B cell (primary cell): Measurements from ENCODE around the gene GPI. TPM values are rescaled to one million over a fixed set of nuclear protein-coding genes. Genes with fewer than 3 reads are reported as not detected.

Source experiments
- ATAC-seq: fragments of 200-7000 bp; cut with Tn5 transposase; one replicate; pipeline ENCODE4 v1.10.0; 2021; ENCODE audit warnings: low read depth, mild to moderate bottlenecking, moderate number of reproducible peaks, moderate library complexity
- CTCF ChIA-PET: fragments of 350-600 bp; sonication (Branson Sonifier 250); formaldehyde crosslinking; loops from one replicate; lab custom pipeline; 2021; ENCODE audit warnings: antibody characterized with exemption, inconsistent platforms; lab: Charles Lee
- POLR2A ChIA-PET: fragments of 350-600 bp; sonication (Branson Sonifier 250); formaldehyde crosslinking; loops from one replicate; lab custom pipeline; 2021; ENCODE audit warnings: antibody characterized with exemption; lab: Charles Lee
- DNase-seq: peaks from one replicate; pipeline ENCODE4 v3.0.0; 2013
- H2AFZ ChIP-seq: 2 replicates; pipeline ENCODE4 v1.6.1; 2012; ENCODE audit warnings: mild to moderate bottlenecking, low read depth, low read length; ENCODE audit not compliant: insufficient read depth, poor library complexity, severe bottlenecking
- H3K27ac ChIP-seq, 2 donors: 1 replicate in 1 of 2; 2 replicates in 1 of 2; pipeline ENCODE4 v1.5.1; 2012 to 2013; ENCODE audit warnings: low read length in 2 of 2, mild to moderate bottlenecking in 2 of 2, moderate library complexity in 1 of 2
- H3K27me3 ChIP-seq, 4 experiments: fragments of 200-600 bp in 1 of 4; sonication (generic) in 1 of 4; replicated peaks in 1 of 4; 1 replicate in 2 of 4; 2 replicates in 2 of 4; pipeline versions ENCODE4 v1.6.1 to v1.7.0; 2013 to 2016; ENCODE audit warnings: low read length in 3 of 4, mild to moderate bottlenecking in 2 of 4, mixed read lengths in 1 of 4, moderate library complexity in 1 of 4; ENCODE audit not compliant: insufficient read depth in 4 of 4, control insufficient read depth in 3 of 4; ENCODE audit errors: control extremely low read depth in 1 of 4
- H3K36me3 ChIP-seq, 2 experiments: replicated peaks in 1 of 2; 1 replicate in 1 of 2; 2 replicates in 1 of 2; pipeline versions ENCODE4 v1.6.1 to v1.7.1; 2013; ENCODE audit warnings: low read length in 1 of 2; ENCODE audit not compliant: insufficient read depth in 2 of 2, control insufficient read depth in 1 of 2; ENCODE audit errors: control extremely low read depth in 1 of 2, extremely low read depth in 1 of 2
- H3K4me1 ChIP-seq, 2 donors: fragments of 200-600 bp in 1 of 2; sonication (generic) in 1 of 2; 1 replicate in 1 of 2; 2 replicates in 1 of 2; pipeline versions ENCODE4 v1.5.1 to v1.6.1; 2013 to 2017; ENCODE audit warnings: low read length in 2 of 2; ENCODE audit not compliant: control insufficient read depth in 2 of 2, insufficient read depth in 2 of 2
- H3K4me2 ChIP-seq: replicated peaks from 2 replicates; pipeline ENCODE3; 2012; ENCODE audit warnings: mild to moderate bottlenecking, low read depth, low read length; ENCODE audit not compliant: poor library complexity, severe bottlenecking
- H3K4me3 ChIP-seq, 5 experiments: fragments of 200-600 bp in 1 of 5; sonication (generic) in 1 of 5; 1 replicate in 3 of 5; 2 replicates in 2 of 5; pipeline versions ENCODE4 v1.5.1 to v1.7.0; 2011 to 2016; ENCODE audit warnings: low read length in 4 of 5, mild to moderate bottlenecking in 4 of 5, low read depth in 2 of 5, control low read depth in 1 of 5, moderate library complexity in 1 of 5; ENCODE audit not compliant: insufficient read depth in 1 of 5; ENCODE audit errors: control extremely low read depth in 1 of 5, extremely low read depth in 1 of 5
- H3K79me2 ChIP-seq: fragments of 200-600 bp; sonication (generic); one replicate; pipeline ENCODE4 v1.6.0; 2016; ENCODE audit warnings: low read length; ENCODE audit not compliant: control insufficient read depth, insufficient read depth
- H3K9ac ChIP-seq: fragments of 200-600 bp; sonication (generic); 2 replicates; pipeline ENCODE4 v1.6.1; 2017; ENCODE audit warnings: mild to moderate bottlenecking, low read length, moderate library complexity
- H3K9me3 ChIP-seq, 3 donors: one replicate each; pipeline versions ENCODE4 v1.6.1 to v1.7.1; 2013; ENCODE audit warnings: low read length in 2 of 3; ENCODE audit not compliant: control insufficient read depth in 2 of 3, insufficient read depth in 1 of 3; ENCODE audit errors: control extremely low read depth in 1 of 3
- H4K20me1 ChIP-seq: 2 replicates; pipeline ENCODE4 v1.6.0; 2012; ENCODE audit warnings: mild to moderate bottlenecking, low read length; ENCODE audit not compliant: insufficient read depth, control insufficient read depth, poor library complexity, severe bottlenecking
- H3K27ac Mint-ChIP-seq: one replicate; pipeline ENCODE4 v1.8.0; 2021; ENCODE audit warnings: mixed read lengths
- H3K27me3 Mint-ChIP-seq: one replicate; pipeline ENCODE4 v1.8.0; 2021; ENCODE audit warnings: mixed read lengths
- H3K4me1 Mint-ChIP-seq: one replicate; pipeline ENCODE4 v1.8.0; 2021; ENCODE audit warnings: mixed read lengths
- H3K4me3 Mint-ChIP-seq: one replicate; pipeline ENCODE4 v1.8.0; 2021; ENCODE audit warnings: mixed read lengths
- H3K9me3 Mint-ChIP-seq: one replicate; pipeline ENCODE4 v1.8.0; 2022; ENCODE audit warnings: mixed read lengths; ENCODE audit not compliant: insufficient read depth
- CTCF ChIP-seq: fragments of 200-600 bp; IDR thresholded peaks from one replicate; pipeline ENCODE4 v1.8.0; 2022; ENCODE audit warnings: antibody characterized with exemption, mild to moderate bottlenecking
- EZH2 ChIP-seq: IDR thresholded peaks from 2 replicates; pipeline ENCODE4 v1.6.1; 2012; ENCODE audit warnings: borderline replicate concordance, low read depth, mild to moderate bottlenecking, moderate library complexity, low read length; ENCODE audit not compliant: insufficient read depth, poor library complexity, severe bottlenecking
- WGBS: methylation state at CpG from one replicate; pipeline ENCODE4 v1.1.5; 2013; ENCODE audit warnings: missing lambda C conversion rate; ENCODE audit not compliant: insufficient coverage; 5-methylcytosine and 5-hydroxymethylcytosine counted together
- intact Hi-C: fragments of 100-400 bp; cut with micrococcal nuclease; formaldehyde crosslinking; loops from one replicate; pipeline ENCODE4 v1.10.0; 2022
- polyA plus RNA-seq: library from polyadenylated mRNA; depleted of rRNA; stranded (reverse); fragments of >200 nt; gene quantifications from 2 replicates; pipeline ENCODE4 v1.2.3, GENCODE V29; 2012
- total RNA-seq, 2 donors: library from RNA; stranded (reverse); fragments of 120-200 nt in 1 of 2; gene quantifications; 1 replicate in 1 of 2; 2 replicates in 1 of 2; pipeline versions ENCODE4 v1.2.3 to v1.2.4, GENCODE V29; 2013 to 2022

Gene GPI
- total and polyA plus RNA-seq, 2 donors (not counting 1 experiment from before 2014, with no cell fraction given), result 74.5 to 102 TPM

- Mint-ChIP-seq H3K4me3 (no peak overlapping the region), H3K27ac (no peak overlapping the region), H3K27me3 (no peaks in the 10 kb centered on the region), H3K9me3 (no peaks in the 10 kb centered on the region), H3K4me1 (peaks cover 12% of the 10 kb centered on the region)
- H3K36me3 ChIP-seq, result peaks cover 2 to 19% of the 10 kb centered on the region in 2 experiments
- H4K20me1 ChIP-seq, result no peaks in the 10 kb centered on the region
- no peak overlapping the region for H3K4me2 ChIP-seq
- intact Hi-C loops, result no loop called here
- ChIA-PET CTCF (interaction anchor here (0.9 kb wide), 1 partner anchor 28 kb away, joined by 4 read pairs; no protein-coding TSS in a partner anchor), POLR2A (no interaction called here)
- no peak for ATAC-seq
- no peak for TF ChIP-seq EZH2
- TF ChIP-seq CTCF, result no peak
- no peak overlapping the region for H3K9ac ChIP-seq
- H2AFZ ChIP-seq, result no peak overlapping the region
- no peaks in the 10 kb centered on the region for H3K9me3 ChIP-seq
- peaks cover 0 to 6% of the 10 kb centered on the region in 2 donors for H3K4me1 ChIP-seq
- H3K79me2 ChIP-seq, result peaks cover 21% of the 10 kb centered on the region
- H3K27me3 ChIP-seq, result no peaks in the 10 kb centered on the region
- WGBS, result no CpG with 5 or more reads among the region's 8 CpGs
- H3K27ac ChIP-seq, result no peak overlapping the region
- no peak for DNase-seq
- no peak overlapping the region for H3K4me3 ChIP-seq
Observed at GRCh38 chr19:34402074-34402600, 37.1 kb downstream of the GPI start.

- ChIA-PET POLR2A (no interaction called here), CTCF (no interaction called here)
- Mint-ChIP-seq H3K4me1 (peaks cover 16% of the 10 kb centered on the region), H3K9me3 (no peaks in the 10 kb centered on the region), H3K27me3 (no peaks in the 10 kb centered on the region), H3K27ac (peak overlapping the region; percentile 86), H3K4me3 (peak overlapping the region; percentile 95)
- Histone ChIP-seq H3K27ac (peak overlapping the region in 1 of 2 donors; percentile 46), H3K4me1 (peaks cover 0 to 11% of the 10 kb centered on the region in 2 donors), H3K27me3 (no peaks in the 10 kb centered on the region), H3K9ac (peak overlapping the region; percentile 76), H4K20me1 (no peaks in the 10 kb centered on the region), H3K79me2 (peaks cover 21% of the 10 kb centered on the region), H3K36me3 (peaks cover 0 to 11% of the 10 kb centered on the region in 2 experiments), H3K9me3 (no peaks in the 10 kb centered on the region), H2AFZ (peak overlapping the region; percentile 98), H3K4me3 (peak overlapping the region; percentile 57 to 99 (median 97)), H3K4me2 (peak overlapping the region; percentile 74)
- DNase-seq (no peak), ATAC-seq (no peak)
- intact Hi-C loops, result loop anchor here (1.0 kb wide), 5 partner anchors 27 to 269 kb away; partner anchors contain the start of gene LSM14A
- 26% methylated on average over 5 of the region's 6 CpGs for WGBS
- TF ChIP-seq CTCF, result no peak
- TF ChIP-seq EZH2, result no peak
Observed at GRCh38 chr19:34403784-34404108, 38.8 kb downstream of the GPI start.
